GM18867 (cell line): Measurements from ENCODE around the gene SMARCD1.

Experiments
- ATAC-seq: cut with Tn5 transposase; IDR thresholded peaks from one replicate; pipeline ENCODE4 v1.9.1; 2021; ENCODE audit warnings: mild to moderate bottlenecking, moderate library complexity; ENCODE audit not compliant: unreplicated experiment

SMARCD1 gene

DNA sequence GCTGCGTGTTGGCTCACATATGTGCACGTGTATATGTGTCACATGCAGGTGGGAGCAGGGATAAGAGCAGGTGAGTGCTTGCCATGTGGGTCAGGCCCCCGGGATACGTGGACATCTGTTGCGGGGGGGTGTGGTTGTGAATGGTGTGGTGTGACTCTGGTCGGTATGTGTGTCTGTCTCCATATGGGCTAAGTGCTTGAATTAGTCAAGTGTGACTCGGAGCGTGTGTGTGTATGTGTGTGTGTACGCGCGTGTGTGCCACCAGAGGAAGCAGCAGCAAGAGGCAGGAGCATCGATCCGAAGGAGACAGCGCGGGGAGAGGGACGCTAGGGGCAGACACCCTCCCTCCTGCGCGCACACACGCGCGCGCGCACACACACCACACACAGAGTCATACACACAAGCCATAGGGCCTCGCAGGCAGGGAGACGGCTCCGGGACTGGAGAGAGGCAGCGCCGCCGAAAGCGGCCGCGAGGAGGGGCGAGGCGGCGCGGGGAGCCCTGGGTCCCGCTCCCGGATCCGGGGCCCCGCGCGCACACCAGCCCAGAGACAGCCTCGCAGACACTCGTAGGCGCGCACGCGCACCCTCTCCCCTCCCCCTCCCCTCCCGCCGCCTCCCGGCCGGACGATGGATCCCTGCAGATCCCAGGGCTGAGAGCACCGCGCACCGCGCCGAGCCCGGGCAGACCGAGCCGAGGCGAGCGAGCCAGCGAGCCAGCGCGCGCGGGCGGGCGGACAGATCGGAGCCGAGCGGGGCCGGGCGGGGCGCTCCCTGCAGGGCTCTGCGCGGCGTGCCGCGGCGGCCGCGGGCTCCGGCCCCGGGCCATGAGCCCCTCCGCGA lies 27.9 kb upstream of the SMARCD1 start, which contains the start of gene ASIC1:
ASIC1 (plus strand) TSS at position 597 of the 842 bp plus-strand sequence. CDS start 1,171 bp downstream, outside the sequence.
- ATAC-seq = peak; percentile 40

DNA sequence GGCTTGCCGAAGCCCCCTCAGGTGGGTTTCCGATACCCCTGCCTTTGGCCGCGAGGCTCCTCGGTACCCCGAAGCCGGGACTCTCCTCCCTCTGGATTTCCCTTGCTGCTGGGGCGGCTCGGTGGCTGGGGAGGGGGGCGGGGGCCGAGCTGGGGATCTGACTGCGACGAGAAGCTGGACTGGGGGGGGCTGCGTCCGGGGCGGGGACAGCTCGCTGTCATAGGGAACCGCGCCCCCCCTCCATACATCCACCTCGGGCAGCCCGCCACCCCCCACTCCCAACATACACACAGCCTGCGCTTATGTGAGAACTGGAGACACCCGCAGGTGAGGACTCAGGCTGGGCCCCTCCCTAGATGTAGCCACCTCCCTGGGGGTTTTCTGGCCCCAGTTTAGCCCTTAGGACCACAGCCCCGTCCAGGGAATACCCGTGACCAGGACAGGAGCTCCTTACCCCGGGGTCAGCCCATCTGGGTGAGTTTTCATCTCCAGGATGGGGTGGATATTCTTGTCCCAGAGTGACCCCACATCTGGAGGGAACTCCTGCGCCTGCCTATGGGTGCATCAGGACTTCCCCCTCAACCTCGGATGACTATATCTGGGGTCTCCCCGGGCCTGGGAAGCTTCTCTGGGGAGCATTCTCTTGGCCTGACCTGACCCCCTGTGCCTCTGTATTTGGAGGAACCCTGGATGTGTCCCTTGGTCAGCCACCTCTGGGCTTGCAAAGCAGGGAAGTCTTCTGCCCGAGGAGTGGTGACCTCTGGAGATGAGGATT lies 27.1 kb upstream of the SMARCD1 start:
- ATAC-seq = no peak

GRCh38 chr12:50058743-50059312 lies 26.3 kb upstream of the SMARCD1 start:
- no peak for ATAC-seq

DNA sequence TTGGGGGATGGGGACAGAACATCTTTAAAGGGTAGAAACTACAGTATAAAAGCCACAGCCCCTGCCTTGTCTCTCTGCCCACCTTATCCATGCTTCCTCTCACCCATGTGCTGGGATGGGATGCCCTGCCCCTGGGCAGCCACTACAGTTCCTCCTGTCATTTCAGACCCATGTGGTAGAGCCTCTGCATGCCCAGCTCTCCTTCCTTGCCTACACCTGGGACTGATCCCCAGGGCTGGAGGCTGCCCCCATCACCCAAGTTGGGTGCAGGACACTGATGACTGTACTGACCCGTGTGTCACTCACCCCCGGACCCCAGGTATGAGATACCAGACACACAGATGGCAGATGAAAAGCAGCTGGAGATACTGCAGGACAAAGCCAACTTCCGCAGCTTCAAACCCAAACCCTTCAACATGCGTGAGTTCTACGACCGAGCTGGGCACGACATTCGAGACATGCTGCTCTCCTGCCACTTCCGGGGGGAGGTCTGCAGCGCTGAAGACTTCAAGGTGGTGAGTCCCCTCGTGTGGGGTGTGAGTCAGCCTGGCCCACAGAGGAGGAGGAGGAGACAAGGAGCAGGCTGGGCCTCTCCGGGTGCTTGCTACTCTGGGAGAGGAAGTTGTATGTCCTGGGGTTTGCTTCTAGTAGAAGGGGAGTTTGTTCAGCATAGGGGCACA lies 25.6 kb upstream of the SMARCD1 start:
- no peak for ATAC-seq

- ATAC-seq = no peak
Observed at GRCh38 chr12:50060120-50060468, 25.0 kb upstream of the SMARCD1 start.

- no peak for ATAC-seq
Observed at GRCh38 chr12:50061171-50061570, 24.0 kb upstream of the SMARCD1 start.

DNA sequence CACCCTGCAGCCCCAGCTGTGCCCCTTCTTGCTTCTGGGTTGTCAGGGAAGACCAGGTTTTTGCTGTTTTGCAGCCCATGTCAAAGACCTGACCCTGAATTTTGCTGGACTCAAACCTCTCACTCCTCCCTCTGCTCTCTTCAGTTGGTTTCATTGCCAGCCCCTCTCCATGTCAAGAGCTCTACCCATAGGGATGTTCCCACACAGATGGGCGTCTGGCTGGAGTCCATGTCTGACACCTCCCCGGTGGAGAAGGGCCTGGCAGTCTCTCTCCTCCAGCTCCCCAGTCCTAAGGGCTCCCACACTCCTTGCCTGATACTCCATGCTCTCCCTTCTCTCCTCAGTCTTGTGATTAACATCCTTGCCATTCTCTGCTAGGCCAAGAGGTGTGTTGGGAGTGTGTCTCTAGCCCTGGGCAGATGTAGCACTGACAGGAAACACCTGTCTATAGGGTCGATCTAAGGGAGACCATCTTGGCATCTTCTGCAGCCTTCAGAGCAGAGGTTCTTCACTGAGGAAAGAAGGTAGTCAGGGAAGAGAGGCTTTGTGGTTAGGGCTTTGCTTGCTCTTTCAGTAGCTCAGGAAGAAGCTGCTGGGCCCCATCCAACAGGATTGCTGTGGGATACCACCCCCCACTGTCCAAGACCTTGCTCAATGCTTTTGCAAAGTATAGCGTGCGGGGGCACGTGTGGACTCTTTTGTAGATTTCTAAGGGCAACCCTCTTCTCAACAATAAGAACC lies 23.0 kb upstream of the SMARCD1 start:
- no peak for ATAC-seq

GRCh38 chr12:50062728-50063460 lies 22.2 kb upstream of the SMARCD1 start:
- ATAC-seq = no peak

DNA sequence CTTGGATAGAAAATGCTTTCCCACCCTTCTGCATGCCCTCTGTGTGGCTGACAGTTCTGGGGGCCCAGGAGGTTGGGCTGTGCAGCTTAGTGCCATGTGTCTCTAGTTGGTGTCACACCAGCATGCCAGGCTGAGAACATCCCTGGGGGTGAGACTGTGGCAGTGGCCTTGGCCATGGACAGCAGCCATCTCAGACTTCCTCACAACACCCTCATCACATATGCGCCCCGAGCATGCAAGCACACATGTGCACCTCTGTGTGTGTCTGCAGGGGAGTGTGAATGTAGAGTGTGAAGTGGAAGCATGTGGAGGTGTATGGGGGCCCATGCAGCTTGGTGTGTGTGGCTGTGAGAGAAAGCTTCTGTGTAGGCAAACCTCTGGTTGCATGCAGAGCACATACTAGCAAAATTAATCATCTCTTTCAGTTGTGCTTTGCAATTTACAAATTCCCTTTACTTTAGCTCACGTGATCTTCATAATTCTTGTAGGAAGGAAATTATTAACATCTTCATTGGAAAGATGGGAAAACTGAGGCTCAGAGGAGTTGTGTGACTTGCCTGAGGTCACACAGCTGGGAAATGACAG lies 19.3 kb upstream of the SMARCD1 start:
- no peak for ATAC-seq

DNA sequence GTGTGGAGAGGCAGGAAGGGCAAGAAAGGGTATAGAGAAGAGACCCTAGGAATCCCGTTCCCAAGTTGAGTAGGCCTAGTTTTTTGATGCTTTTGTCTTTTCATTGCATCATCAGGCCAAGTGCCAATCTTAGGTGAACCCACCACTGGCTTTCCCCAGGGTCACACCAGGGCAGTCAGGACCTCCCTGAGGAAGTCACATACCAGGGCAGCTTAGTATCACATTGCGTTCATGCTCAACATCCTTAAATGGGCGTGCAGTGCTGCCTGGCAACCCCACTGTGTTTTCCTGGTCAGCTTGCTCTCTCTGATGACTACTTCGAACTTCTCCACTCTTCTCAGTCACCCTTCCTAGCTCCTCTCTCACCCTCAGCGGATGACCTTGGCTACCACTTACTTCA lies 18.7 kb upstream of the SMARCD1 start:
- ATAC-seq = no peak

DNA sequence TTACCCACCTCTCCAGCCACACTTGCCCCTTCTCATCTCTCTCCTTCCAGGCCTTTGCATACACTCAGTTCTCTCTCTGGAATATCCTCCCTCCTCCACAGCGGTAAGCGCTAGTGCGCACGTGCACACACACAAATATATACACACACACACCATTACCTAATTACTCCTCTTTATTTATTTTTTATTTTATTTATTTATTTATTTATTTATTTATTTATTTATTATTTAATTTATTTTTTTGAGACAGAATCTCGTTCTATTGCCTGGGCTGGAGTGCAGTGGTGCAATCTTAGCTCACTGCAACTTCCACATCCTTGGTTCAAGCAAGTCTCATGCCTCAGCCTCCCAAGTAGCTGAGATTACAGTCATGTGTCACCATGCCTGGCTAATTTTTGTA lies 16.1 kb upstream of the SMARCD1 start:
- ATAC-seq = no peak

DNA sequence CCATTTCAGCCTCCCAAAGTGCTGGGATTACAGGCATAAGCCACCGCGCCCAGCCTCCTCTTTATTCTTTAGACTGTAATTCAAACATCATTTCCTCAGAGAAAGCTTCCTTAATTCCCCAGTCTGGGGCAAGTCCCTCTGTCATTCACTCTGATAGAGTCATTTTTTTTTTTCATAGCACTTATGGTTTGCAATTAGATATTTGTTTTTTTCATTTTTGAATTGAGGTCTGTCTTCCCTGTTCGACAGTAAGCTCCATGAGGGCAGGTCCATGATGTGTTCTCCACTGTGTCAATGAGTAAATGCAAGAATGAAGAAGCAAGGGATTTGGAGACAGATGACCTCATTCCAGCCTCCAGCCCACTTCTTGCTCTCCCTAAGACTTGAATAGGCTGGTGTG lies 15.6 kb upstream of the SMARCD1 start:
- no peak for ATAC-seq

DNA sequence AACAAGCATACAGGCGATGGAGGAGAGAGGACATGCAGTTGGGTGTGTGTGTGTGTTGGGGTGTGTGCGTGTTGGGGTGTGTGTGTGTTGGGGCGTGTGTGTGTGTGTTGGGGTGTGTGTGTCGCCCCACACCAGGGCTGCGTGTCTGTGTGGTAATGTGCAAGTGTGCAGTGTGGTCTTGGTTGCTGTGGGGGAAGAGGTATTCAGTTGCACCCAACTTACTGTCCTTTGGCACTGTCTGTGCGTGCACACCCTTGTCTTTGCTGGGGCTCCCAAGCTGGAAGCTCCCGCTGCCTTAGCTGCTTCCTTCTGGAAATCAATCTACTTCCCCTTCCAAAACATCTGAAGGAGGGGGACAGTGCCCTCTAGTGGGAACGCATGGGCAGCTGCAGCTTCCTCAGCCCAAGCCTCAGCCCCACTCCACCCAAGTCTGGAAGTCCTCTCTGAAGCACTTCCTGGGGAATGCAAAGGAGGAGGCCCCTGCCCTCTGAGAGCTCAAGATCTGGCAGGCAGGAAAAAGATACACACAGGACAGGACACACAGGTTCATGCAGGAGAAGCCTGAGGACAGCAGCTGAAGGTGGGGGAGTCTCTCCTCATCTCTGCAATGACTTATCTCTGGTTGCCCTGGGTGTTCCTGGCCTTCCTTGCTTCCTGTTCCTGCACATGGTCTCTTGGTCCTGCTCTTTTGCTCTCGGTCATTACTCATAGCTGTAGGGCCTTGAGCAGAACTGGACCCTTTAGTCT lies 14.7 kb upstream of the SMARCD1 start:
- ATAC-seq = no peak

GRCh38 chr12:50072198-50072907 lies 12.8 kb upstream of the SMARCD1 start:
- no peak for ATAC-seq

DNA sequence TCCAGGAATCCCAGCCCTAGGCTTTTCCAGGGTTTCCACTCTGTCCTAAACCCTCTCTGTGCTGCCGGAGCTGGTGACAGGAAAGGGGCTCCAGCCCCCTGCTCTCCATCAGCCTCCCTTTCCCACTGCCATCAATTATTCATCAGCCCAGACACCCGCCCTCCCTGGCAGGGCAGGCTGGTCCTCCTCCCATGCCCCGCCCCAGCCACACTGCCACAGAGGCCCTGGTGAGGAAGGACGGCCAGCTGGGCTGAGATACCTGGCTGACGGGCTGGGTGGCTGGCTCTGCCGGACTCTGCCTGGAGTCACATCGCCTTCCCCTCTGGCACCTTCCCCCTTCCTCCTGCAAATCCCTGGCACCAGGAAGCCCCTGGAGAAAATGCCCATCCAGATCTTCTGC lies 11.9 kb upstream of the SMARCD1 start:
- ATAC-seq = no peak

DNA sequence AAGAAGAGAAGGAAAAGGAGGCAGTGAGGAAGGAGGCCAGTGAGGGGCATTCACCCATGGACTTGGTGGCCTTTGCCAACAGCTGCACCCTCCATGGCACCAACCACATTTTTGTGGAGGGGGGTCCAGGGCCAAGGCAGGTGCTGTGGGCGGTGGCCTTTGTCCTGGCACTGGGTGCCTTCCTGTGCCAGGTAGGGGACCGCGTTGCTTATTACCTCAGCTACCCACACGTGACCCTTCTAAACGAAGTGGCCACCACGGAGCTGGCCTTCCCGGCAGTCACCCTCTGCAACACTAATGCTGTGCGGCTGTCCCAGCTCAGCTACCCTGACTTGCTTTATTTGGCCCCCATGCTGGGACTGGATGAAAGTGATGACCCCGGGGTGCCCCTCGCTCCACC lies 11.4 kb upstream of the SMARCD1 start:
- no peak for ATAC-seq

DNA sequence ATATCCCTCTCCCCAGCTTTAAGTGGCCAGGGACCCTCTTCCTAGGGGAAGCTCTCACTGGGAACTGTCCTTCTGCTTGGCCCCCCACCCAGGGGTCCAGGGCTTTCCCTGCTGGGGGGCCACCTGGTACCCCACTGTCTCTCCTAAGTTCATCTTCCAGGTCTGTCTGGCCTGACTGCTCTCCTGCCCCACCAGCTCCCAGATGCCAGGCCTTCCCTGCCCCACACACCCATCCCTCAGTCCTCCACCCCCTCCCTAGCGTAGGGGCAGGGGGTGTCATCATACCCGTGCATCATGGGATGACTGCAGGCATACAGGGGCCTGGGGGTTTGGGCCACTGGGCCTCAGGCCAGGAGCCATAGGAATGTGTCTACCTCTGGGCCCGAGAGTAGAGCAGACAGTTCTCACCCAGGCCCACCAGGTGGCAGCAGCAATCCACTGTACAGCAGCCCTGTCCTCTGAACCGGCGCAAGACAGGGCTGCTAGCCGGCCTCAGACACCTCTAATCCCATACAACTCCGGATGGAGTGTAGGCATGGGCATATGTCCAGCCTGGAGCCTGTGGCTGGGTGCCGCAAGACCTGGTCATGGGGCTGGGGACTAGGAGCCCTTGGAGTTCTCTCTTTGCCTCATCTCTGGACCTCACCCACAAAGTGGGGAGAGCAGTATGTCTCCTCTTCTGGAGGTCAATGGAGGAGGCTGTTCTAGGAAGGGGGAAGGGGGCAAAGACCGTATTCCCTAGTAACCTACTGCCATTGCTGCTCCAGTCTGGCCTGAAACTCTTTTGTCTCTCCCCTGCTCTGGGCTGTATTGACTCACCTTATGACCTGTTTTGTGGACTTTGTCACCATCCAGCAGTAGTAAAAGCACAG lies 10.0 kb upstream of the SMARCD1 start:
- peak; percentile 71 for ATAC-seq
